Measurements from ENCODE around the gene SYNDIG1.
"Not testable (repeated sequence)": the region's sequence is repeated elsewhere in the genome, so short reads cannot be mapped to it uniquely, and the experiment has no call there.

Gene SYNDIG1

GRCh38 chr20:24616258-24617079 lies 147.0 kb downstream of the SYNDIG1 start:
- DNase-seq, result no peak

- DNase-seq, result no peak
Observed at GRCh38 chr20:24617080-24617432, 147.6 kb downstream of the SYNDIG1 start.

GRCh38 chr20:24617757-24618450 lies 148.5 kb downstream of the SYNDIG1 start:
- DNase-seq, result no peak

GRCh38 chr20:24618739-24619138 lies 149.3 kb downstream of the SYNDIG1 start:
- no peak for DNase-seq

GRCh38 chr20:24619212-24619611 lies 149.8 kb downstream of the SYNDIG1 start:
- DNase-seq, result no peak

- no peak for DNase-seq
Observed at GRCh38 chr20:24620937-24621519, 151.6 kb downstream of the SYNDIG1 start.

- DNase-seq, result no peak
Observed at GRCh38 chr20:24622856-24623255, 153.4 kb downstream of the SYNDIG1 start.

- DNase-seq, result not testable (repeated sequence)
Observed at GRCh38 chr20:24626141-24626540, 156.7 kb downstream of the SYNDIG1 start.

- no peak for DNase-seq
Observed at GRCh38 chr20:24627291-24627690, 157.9 kb downstream of the SYNDIG1 start.

- no peak for DNase-seq
Observed at GRCh38 chr20:24627926-24628325, 158.5 kb downstream of the SYNDIG1 start.

- no peak for DNase-seq
Observed at GRCh38 chr20:24628985-24629384, 159.6 kb downstream of the SYNDIG1 start.

- no peak for DNase-seq
Observed at GRCh38 chr20:24629668-24630067, 160.2 kb downstream of the SYNDIG1 start.

- no peak for DNase-seq
Observed at GRCh38 chr20:24630486-24631172, 161.2 kb downstream of the SYNDIG1 start.

- no peak for DNase-seq
Observed at GRCh38 chr20:24631173-24631505, 161.7 kb downstream of the SYNDIG1 start.

GRCh38 chr20:24632581-24632980 lies 163.2 kb downstream of the SYNDIG1 start:
- DNase-seq, result no peak

- DNase-seq, result no peak
Observed at GRCh38 chr20:24633026-24633425, 163.6 kb downstream of the SYNDIG1 start.

GRCh38 chr20:24633521-24633920 lies 164.1 kb downstream of the SYNDIG1 start:
- no peak for DNase-seq

GRCh38 chr20:24634855-24635254 lies 165.4 kb downstream of the SYNDIG1 start:
- no peak for DNase-seq

GRCh38 chr20:24636626-24637025 lies 167.2 kb downstream of the SYNDIG1 start:
- DNase-seq, result no peak

GRCh38 chr20:24637087-24637486 lies 167.7 kb downstream of the SYNDIG1 start:
- DNase-seq, result no peak

- no peak for DNase-seq
Observed at GRCh38 chr20:24637941-24638340, 168.5 kb downstream of the SYNDIG1 start.

- no peak for DNase-seq
Observed at GRCh38 chr20:24638591-24639548, 169.4 kb downstream of the SYNDIG1 start.

All from CD4-positive, alpha-beta T cell treated with Interferon gamma for 1 hour (primary cell).